Measurements from ENCODE around the gene ZBTB38. TPM values are rescaled to one million over a fixed set of nuclear protein-coding genes. Genes with fewer than 3 reads are reported as not detected.
A peak's percentile ranks its signal among the peaks of the same experiment; 100 is the strongest.

ZBTB38 gene
- total and polyA plus RNA-seq, 2 of the 13 experiments (the other 11 are each of a cell fraction or from before 2014, with no cell fraction given): 26.8 to 51.7 TPM

GRCh38 chr3:141412936-141413354, 44.6 kb downstream of the ZBTB38 start (continued):
- TF ChIP-seq PAX8 (CRISPR knock-in tag; IDR thresholded peaks at IDR 0.05; ENCODE audit: borderline replicate concordance) (no peak), ZBTB26 (CRISPR knock-in tag; IDR thresholded peaks at IDR 0.05; ENCODE audit: borderline replicate concordance) (0 out of 2 replicates have a peak, but pooled peaks have one; percentile 29), ZNF331 (CRISPR knock-in tag; IDR thresholded peaks at IDR 0.05) (peak; percentile 88), ELK4 (CRISPR knock-in tag; IDR thresholded peaks at IDR 0.05; ENCODE audit: borderline replicate concordance) (no peak), ATF5 (CRISPR knock-in tag; IDR thresholded peaks at IDR 0.05; ENCODE audit: low read depth) (no peak), HMGXB4 (CRISPR knock-in tag; IDR thresholded peaks at IDR 0.05; ENCODE audit: borderline replicate concordance in 1 of 2, low read depth in 1 of 2) (peak; percentile 67 to 79; a peak in 3 of 4 replicates), ZNF337 (CRISPR knock-in tag; IDR thresholded peaks at IDR 0.05; ENCODE audit: borderline replicate concordance, low read depth) (no peak), RNF2 (conservative IDR thresholded peaks at IDR 0.05; ENCODE audit: low read depth) (no peak), DPF2 (CRISPR knock-in tag; IDR thresholded peaks at IDR 0.05; ENCODE audit: borderline replicate concordance, low read depth) (no peak), CENPBD1 (CRISPR knock-in tag; IDR thresholded peaks at IDR 0.05; ENCODE audit: borderline replicate concordance, low read depth) (no peak), KMT2A (CRISPR knock-in tag; IDR thresholded peaks at IDR 0.05) (peak; percentile 81), ESRRA (CRISPR knock-in tag; IDR thresholded peaks at IDR 0.05; ENCODE audit: low read depth) (no peak), HNRNPUL1 (IDR thresholded peaks at IDR 0.05; ENCODE audit: low read depth, low read length) (no peak), PRPF4 (IDR thresholded peaks at IDR 0.05; ENCODE audit: low read depth, low read length, poor library complexity, severe bottlenecking) (no peak), PHF8 (CRISPR knock-in tag; IDR thresholded peaks at IDR 0.05) (peak; percentile 40; the same call in 1 of the 2 replicates), THAP11 (CRISPR knock-in tag; IDR thresholded peaks at IDR 0.05) (peak; percentile 85), RBM22 (optimal IDR thresholded peaks at IDR 0.05; ENCODE audit: low read length) (no peak), ZNF792 (CRISPR knock-in tag; IDR thresholded peaks at IDR 0.05) (peak; percentile 83; the same call in 1 of the 2 replicates), EHMT2 (IDR thresholded peaks at IDR 0.05; ENCODE audit: borderline replicate concordance, low read depth, low read length) (no peak), ARHGAP35 (CRISPR knock-in tag; IDR thresholded peaks at IDR 0.05; ENCODE audit: borderline replicate concordance) (no peak), FOXK2 (IDR thresholded peaks at IDR 0.05) (0 out of 2 replicates have a peak, but pooled peaks have one; percentile 46), HDAC1 (CRISPR knock-in tag; IDR thresholded peaks at IDR 0.05) (peak; percentile 78), IRF1 (CRISPR knock-in tag; IDR thresholded peaks at IDR 0.05; ENCODE audit: low read depth) (0 out of 2 replicates have a peak, but pooled peaks have one; percentile 22), ZNF614 (CRISPR knock-in tag; IDR thresholded peaks at IDR 0.05; ENCODE audit: borderline replicate concordance) (peak; percentile 92), REL (CRISPR knock-in tag; conservative IDR thresholded peaks at IDR 0.05) (no peak)

All from HepG2 (cell line).